Muscle of leg (tissue), 11 donors: ENCODE measurements around the gene RRAS2. TPM values are rescaled to one million over a fixed set of nuclear protein-coding genes. Genes with fewer than 3 reads are reported as not detected.
"Not testable (repeated sequence)": the region's sequence is repeated elsewhere in the genome, so short reads cannot be mapped to it uniquely, and the experiment has no call there.

Experiments used
- DNase-seq: peaks from one replicate; pipeline ENCODE4 v3.0.0; 2013
- H3K27ac ChIP-seq: one replicate; pipeline ENCODE4 v1.5.1; 2013; ENCODE audit warnings: mild to moderate bottlenecking, low read length, control low read depth
- H3K27me3 ChIP-seq: one replicate; pipeline ENCODE4 v1.6.1; 2013; ENCODE audit warnings: low read length; ENCODE audit not compliant: control insufficient read depth, insufficient read depth
- H3K36me3 ChIP-seq: one replicate; pipeline ENCODE4 v1.6.1; 2013; ENCODE audit warnings: low read length; ENCODE audit not compliant: control insufficient read depth, insufficient read depth
- H3K4me1 ChIP-seq: one replicate; pipeline ENCODE4 v1.6.1; 2013; ENCODE audit warnings: low read length; ENCODE audit not compliant: control insufficient read depth, insufficient read depth
- H3K4me3 ChIP-seq: one replicate; pipeline ENCODE4 v1.5.1; 2013; ENCODE audit warnings: low read length, control low read depth
- H3K9me3 ChIP-seq: replicated peaks from 2 replicates; pipeline ENCODE4 v1.6.1; 2013; ENCODE audit warnings: low read depth, low read length; ENCODE audit not compliant: control insufficient read depth
- WGBS: methylation state at CpG from one replicate; pipeline ENCODE4 v1.1.5; 2013; ENCODE audit warnings: missing lambda C conversion rate; ENCODE audit not compliant: insufficient coverage; 5-methylcytosine and 5-hydroxymethylcytosine counted together
- polyA plus RNA-seq, 8 donors: library from polyadenylated mRNA; unstranded; fragments of 120-200 nt; gene quantifications; one replicate each; pipeline versions ENCODE4 v1.2.1 to v1.2.3, GENCODE V29; 2013; ENCODE audit warnings: inconsistent platforms in 1 of 8, low replicate concordance in 1 of 8; ENCODE audit not compliant: insufficient read length in 8 of 8, insufficient read depth in 1 of 8
- total RNA-seq: library from RNA; stranded (reverse); fragments of 120-200 nt; gene quantifications from one replicate; pipeline ENCODE4 v1.2.4, GENCODE V29; 2013

Gene RRAS2
- total and polyA plus RNA-seq, 9 donors, result 34.4 to 49.3 (median 39.4) TPM

GRCh38 chr11:14357881-14358728 lies 878 bp downstream of the RRAS2 start:
- peak overlapping the region; percentile 75 for H3K4me3 ChIP-seq
- DNase-seq, result peak; percentile 70
- no peaks in the 10 kb centered on the region for H3K9me3 ChIP-seq
- WGBS, result under 1% methylated on average over 51 of the region's 73 CpGs
- H3K27ac ChIP-seq, result peak overlapping the region; percentile 75
- no peaks in the 10 kb centered on the region for H3K27me3 ChIP-seq
- peaks cover 9% of the 10 kb centered on the region for H3K4me1 ChIP-seq
- no peaks in the 10 kb centered on the region for H3K36me3 ChIP-seq

GRCh38 chr11:14356342-14356741 lies 2.6 kb downstream of the RRAS2 start:
- H3K4me3 ChIP-seq, result no peak overlapping the region
- 88% methylated on average over 1 of the region's 2 CpGs for WGBS

GRCh38 chr11:14354604-14355003 lies 4.4 kb downstream of the RRAS2 start:
- H3K27ac ChIP-seq, H3K27me3 ChIP-seq, DNase-seq, H3K36me3 ChIP-seq, H3K4me3 ChIP-seq, H3K4me1 ChIP-seq, H3K9me3 ChIP-seq: not testable (repeated sequence)
- no CpG with 5 or more reads among the region's 7 CpGs for WGBS

More at GRCh38 chr11:14356342-14356741, 2.6 kb downstream of the RRAS2 start:
- no peak for DNase-seq
- no peak overlapping the region for H3K27ac ChIP-seq
- H3K36me3 ChIP-seq, result no peaks in the 10 kb centered on the region
- H3K4me1 ChIP-seq, result peaks cover 9% of the 10 kb centered on the region
- H3K27me3 ChIP-seq, result no peaks in the 10 kb centered on the region
- no peaks in the 10 kb centered on the region for H3K9me3 ChIP-seq

- DNase-seq, result no peak
- no peak overlapping the region for H3K4me3 ChIP-seq
- H3K27ac ChIP-seq, result no peak overlapping the region
- no CpG with 5 or more reads among the region's 3 CpGs for WGBS
- no peaks in the 10 kb centered on the region for H3K27me3 ChIP-seq
- no peaks in the 10 kb centered on the region for H3K36me3 ChIP-seq
- H3K4me1 ChIP-seq, result no peaks in the 10 kb centered on the region
- peaks cover 3% of the 10 kb centered on the region for H3K9me3 ChIP-seq
Observed at GRCh38 chr11:14350716-14351238, 8.2 kb downstream of the RRAS2 start.

- 86% methylated on average over 1 of the region's 2 CpGs for WGBS
- H3K27me3 ChIP-seq, result no peaks in the 10 kb centered on the region
Observed at GRCh38 chr11:14350215-14350614, 8.8 kb downstream of the RRAS2 start.

GRCh38 chr11:14347991-14348390 lies 11.0 kb downstream of the RRAS2 start:
- Histone ChIP-seq H3K4me1 (no peaks in the 10 kb centered on the region), H3K27me3 (no peaks in the 10 kb centered on the region), H3K36me3 (no peaks in the 10 kb centered on the region), H3K27ac (no peak overlapping the region), H3K4me3 (no peak overlapping the region), H3K9me3 (peaks cover 3% of the 10 kb centered on the region)
- no peak for DNase-seq
- WGBS, result no CpG with 5 or more reads among the region's 1 CpG

More at GRCh38 chr11:14350215-14350614, 8.8 kb downstream of the RRAS2 start:
- Histone ChIP-seq H3K27ac (no peak overlapping the region), H3K4me3 (no peak overlapping the region), H3K4me1 (no peaks in the 10 kb centered on the region), H3K36me3 (no peaks in the 10 kb centered on the region), H3K9me3 (peaks cover 3% of the 10 kb centered on the region)
- DNase-seq, result no peak

- DNase-seq, result no peak
- Histone ChIP-seq H3K27ac (no peak overlapping the region), H3K9me3 (peaks cover 3% of the 10 kb centered on the region), H3K4me1 (no peaks in the 10 kb centered on the region), H3K27me3 (no peaks in the 10 kb centered on the region), H3K4me3 (no peak overlapping the region), H3K36me3 (no peaks in the 10 kb centered on the region)
- 91% methylated on average over 6 of the region's 7 CpGs for WGBS
Observed at GRCh38 chr11:14347494-14347893, 11.5 kb downstream of the RRAS2 start.

- H3K27me3 ChIP-seq, result no peaks in the 10 kb centered on the region
- H3K36me3 ChIP-seq, result no peaks in the 10 kb centered on the region
- WGBS, result no CpG with 5 or more reads among the region's 2 CpGs
- no peaks in the 10 kb centered on the region for H3K4me1 ChIP-seq
- H3K4me3 ChIP-seq, result no peak overlapping the region
- H3K9me3 ChIP-seq, result peaks cover 3% of the 10 kb centered on the region
- DNase-seq, result no peak
- no peak overlapping the region for H3K27ac ChIP-seq
Observed at GRCh38 chr11:14346303-14346955, 12.6 kb downstream of the RRAS2 start.

GRCh38 chr11:14345668-14346067 lies 13.3 kb downstream of the RRAS2 start:
- no peak for DNase-seq
- no peaks in the 10 kb centered on the region for H3K36me3 ChIP-seq
- no peak overlapping the region for H3K27ac ChIP-seq
- H3K4me1 ChIP-seq, result no peaks in the 10 kb centered on the region
- no peaks in the 10 kb centered on the region for H3K27me3 ChIP-seq
- peaks cover 3% of the 10 kb centered on the region for H3K9me3 ChIP-seq
- 80% methylated on average over 1 of the region's 1 CpG for WGBS
- H3K4me3 ChIP-seq, result no peak overlapping the region

GRCh38 chr11:14345016-14345415 lies 14.0 kb downstream of the RRAS2 start:
- H3K4me1 ChIP-seq, H3K27ac ChIP-seq, DNase-seq, H3K36me3 ChIP-seq, H3K9me3 ChIP-seq, H3K27me3 ChIP-seq, H3K4me3 ChIP-seq: not testable (repeated sequence)
- WGBS, result no CpG with 5 or more reads among the region's 5 CpGs
